SKM-1 (cell line): ENCODE data around the gene DMC1.

Experiments used
- DNase-seq: peaks from one replicate; lab custom pipeline; 2025; ENCODE audit not compliant: unreplicated experiment; lab: John Stamatoyannopoulos, UW

Gene DMC1

GRCh38 chr22:38503021-38503420 lies 67.0 kb downstream of the DMC1 start:
- DNase-seq: no peak

DNA sequence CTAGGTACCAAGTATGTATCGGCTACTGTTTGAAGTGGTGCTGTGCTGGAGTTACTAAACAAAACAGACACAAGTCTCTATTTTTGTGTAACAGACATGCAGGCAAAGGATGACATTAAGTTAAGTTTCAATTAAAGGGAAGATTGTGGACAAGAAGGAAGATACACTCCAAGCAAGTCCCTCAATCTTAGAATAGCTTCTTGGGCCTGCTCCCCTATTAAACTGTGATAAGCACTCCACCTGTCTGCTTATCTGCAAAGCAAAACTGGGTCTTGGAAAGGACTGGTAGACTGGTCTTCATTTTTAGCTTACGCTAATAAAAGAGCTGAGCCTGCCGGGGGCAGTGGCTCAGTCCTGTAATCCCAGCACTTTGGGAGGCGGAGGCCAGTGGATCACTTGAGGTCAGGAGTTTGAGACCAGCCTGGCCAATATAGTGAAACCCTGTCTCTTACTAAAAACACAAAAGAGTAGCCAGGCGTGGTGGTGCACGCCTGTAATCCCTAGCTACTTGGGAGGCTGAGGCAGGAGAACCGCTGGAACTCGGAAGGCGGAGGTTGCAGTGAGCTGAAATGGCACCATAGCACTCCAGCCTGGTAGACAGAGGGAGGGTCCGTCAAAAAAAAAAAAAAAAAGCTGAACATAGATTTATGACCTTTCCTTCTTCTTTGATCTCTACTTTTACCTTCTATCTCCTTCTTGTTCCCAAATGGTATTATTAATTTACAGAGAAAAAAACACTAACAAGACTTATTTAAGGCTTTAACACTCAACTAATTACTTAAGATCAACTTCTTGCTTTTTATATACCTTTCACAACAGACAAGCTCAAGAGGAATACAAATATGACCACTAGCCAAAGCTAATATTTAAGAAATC lies 67.9 kb downstream of the DMC1 start:
- DNase-seq: no peak

DNA sequence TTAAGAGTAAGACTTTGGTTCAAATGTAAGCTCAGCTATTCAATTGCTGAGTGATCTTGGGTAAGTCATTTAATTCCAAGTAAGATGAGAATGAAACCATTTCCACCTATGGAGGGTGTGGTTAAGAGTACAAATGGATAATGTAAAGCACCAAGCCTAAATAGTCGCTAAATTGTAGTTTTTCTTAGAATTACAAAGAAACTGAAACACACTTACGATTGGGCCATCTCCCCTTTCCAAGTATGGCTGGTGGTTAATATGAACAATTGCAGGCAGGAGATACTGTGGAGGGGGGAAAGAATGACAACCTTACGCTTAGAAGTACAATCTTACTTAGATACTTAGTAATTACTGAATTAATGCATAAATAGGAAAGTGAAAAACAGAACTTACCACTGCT lies 72.1 kb downstream of the DMC1 start:
- DNase-seq: no peak

GRCh38 chr22:38494939-38495338 lies 75.0 kb downstream of the DMC1 start:
- DNase-seq: no peak

DNA sequence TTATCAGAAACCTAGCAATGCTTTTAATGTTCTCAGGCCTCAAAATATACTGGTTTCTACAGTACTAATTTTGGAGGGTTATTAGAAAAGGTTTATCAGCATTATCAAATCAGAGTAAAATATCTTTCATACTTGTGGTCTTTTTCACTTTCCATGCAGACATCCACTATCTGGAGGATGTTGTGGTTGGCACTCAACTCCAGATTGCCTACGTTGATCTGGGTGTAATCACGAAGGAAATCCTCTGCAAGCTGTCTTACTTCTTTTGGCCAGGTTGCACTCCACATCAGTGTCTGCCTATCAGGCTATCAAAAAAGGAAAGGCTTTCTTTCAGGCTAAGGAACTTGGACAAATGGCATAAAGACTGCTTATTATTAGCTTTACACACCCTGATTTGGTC lies 75.5 kb downstream of the DMC1 start:
- DNase-seq: no peak

GRCh38 chr22:38491707-38492348 lies 78.2 kb downstream of the DMC1 start:
- no peak for DNase-seq

DNA sequence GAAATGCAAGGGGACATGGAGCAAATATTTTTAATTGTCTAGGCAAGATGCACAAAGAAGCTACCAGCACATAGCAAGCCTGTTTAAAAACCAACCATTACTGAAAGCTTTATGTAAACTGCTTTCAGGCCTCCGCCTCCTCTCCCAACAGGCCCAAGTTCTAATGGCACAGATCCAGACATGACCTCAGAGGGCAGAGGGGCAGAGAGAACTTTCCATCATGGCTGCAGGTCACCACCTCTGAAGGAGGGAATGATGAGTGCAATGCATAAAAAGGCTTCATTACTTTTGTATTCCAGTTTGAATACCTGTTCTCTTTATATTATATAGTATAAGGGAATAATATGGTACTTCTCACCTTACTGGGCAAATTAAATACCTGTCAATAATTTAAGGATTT lies 79.1 kb downstream of the DMC1 start:
- no peak for DNase-seq

DNA sequence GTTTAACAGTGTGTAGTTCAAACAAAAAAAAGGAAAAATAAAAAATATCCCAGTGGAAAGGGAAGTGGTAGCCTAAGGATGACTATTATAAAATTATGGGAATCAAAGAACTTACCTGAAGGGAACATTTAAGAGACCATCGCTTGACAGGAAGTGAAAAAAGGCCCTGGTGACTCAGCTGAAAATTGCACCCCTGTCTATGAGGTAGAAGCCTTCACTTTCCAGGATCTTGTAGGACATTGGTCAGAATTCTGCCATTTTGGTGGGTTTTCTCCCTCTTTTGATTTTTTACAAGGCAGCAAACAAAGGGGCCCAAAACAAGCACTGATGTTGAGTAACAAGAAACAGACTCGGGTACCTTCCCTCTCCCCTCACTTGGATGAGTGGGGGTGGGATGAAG lies 79.5 kb downstream of the DMC1 start:
- DNase-seq: no peak

- no peak for DNase-seq
Observed at GRCh38 chr22:38489561-38490145, 80.3 kb downstream of the DMC1 start.

GRCh38 chr22:38489142-38489541 lies 80.8 kb downstream of the DMC1 start:
- no peak for DNase-seq

DNA sequence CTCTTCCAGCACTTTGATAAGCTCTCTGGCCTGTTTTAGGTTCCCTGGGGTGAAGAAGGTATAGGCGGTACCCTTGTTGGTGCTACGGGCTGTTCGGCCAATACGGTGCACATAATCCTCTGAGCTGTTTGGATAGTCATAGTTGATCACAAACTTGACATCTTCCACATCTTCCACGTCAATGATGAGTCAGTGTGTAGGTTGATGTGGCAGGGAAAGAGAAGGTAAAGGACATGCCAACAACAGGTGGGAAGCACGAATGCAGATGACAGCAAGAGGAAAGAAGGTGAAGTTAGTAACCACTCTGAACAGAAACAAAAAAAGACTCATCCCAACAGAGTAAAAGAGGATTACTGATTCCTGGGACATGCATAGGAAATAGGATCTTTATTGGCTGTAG lies 82.0 kb downstream of the DMC1 start:
- DNase-seq: no peak

DNA sequence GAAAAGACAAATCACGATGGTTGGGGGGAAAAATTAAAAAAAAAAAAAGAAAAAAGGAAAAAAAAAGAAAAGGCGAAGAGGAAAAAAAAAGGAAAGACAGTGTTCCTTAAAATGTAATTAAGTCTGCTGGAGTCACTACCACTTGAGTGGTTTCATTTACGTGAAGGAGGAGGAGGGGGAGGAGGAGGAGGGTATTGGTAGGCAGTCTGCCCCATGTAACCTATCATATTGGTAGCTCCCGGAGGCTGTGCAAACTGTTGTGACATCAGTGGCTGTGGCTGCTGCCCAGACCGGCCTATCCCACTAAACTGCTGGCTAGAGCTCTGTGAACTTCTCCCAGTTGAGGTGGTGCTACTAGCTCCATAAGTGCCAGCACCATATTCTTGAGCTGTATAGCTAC lies 84.2 kb downstream of the DMC1 start:
- no peak for DNase-seq

GRCh38 chr22:38484244-38484643 lies 85.7 kb downstream of the DMC1 start:
- no peak for DNase-seq

DNA sequence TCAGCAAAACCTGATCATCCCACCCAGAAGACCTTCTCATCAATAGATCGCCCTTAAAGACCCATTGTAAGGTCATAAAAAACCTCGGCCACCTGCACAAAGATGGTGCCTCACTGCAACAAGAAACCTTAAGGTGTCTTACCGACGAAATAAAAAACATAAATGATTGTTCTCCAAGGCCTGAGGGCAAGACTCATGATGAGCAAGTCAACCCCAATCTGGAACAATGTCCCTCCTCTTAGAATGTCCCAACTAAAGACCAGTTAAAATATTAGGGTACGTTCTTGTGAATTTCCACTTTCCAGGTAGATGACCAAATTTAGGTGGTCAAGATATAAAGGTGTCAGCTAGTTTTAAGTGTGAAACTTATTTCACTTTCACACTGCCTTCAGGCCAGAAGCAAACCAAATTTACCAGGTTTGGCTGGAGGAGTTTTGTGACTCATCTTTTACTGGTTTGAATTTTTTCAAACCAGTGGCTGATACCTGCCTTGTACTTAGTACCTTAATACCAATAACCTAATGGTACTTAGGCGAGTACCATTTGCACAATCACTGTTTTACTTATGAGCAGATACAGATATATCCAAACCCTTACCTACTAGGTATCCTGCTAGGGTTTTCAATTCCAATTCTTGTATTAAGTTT lies 87.2 kb downstream of the DMC1 start:
- DNase-seq: no peak

DNA sequence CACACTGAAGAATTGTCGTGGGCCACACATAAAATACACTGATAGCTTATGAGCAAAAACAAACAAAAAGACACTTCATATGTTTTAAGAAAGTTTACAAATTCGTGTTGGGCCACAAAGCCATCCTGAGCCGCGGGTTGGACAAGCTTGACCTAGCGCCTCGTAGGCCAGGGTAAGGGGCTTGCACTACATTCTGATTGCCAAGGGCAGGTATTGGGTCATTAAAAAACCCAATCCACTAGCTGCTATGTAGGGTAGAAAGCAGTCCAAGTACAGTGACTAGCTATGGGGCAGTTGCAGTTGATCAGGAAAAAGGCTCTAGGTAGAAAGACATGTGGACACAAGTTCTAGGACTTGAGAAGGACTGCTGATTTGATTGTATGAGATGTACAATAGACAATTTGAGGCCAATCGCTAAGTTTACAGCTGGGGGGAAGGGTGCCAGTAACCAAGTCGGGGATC lies 88.1 kb downstream of the DMC1 start:
- no peak for DNase-seq

GRCh38 chr22:38481162-38481870 lies 88.7 kb downstream of the DMC1 start:
- DNase-seq: no peak

DNA sequence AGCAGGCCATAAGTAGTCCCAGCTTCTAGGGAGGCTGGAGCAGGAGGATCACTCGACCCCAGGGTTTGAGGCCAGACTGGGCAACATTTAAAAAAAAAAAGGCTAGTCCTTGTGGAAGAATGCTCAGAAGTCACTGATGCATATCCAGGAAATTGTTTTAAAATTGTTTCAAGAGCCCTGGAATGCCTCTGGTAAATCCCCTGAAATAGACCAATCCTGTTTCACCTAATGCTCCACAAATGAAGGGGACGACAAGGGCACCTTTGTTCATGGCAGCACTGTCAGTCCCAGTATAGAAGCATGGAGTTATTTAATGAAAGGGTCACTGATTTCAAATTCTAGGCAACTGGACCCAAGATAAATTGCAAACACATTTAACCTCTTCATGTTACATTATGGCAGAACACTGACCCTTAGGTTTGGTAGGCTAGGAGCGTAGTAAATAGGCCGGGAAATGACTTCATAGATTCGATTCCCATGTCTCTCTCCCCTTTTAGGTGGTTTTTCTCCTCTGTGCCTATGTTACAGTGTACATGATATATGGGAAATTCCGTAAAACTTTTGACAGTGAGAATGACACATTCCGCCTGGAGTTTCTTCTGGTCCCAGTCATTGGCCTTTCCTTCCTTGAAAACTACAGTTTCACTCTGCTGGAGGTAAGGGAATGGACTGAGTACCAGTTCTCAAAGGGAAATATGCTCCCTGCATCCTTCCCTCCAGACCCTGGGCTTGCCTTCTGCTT lies 90.7 kb downstream of the DMC1 start:
- DNase-seq: no peak

DNA sequence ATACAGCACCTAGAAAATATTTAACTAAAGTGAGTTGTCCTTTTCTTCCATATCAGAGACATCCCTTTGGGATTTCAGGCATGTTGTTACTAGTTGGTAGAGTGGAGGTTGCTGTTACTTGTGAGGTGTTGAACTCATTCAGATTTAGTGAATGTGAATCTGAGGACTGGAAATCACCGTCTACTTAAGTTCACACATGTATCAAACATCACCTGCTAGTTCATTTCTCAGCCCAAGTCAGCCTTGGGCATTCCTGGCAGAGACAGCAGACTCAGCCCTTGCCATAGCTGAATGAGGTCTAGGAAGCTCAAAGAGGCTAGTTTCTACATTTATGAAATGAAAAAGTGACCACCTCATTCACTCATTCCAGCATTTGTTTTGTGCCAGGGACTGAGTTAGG lies 92.4 kb downstream of the DMC1 start:
- no peak for DNase-seq

- no peak for DNase-seq
Observed at GRCh38 chr22:38474003-38474607, 95.9 kb downstream of the DMC1 start.

GRCh38 chr22:38471237-38471636 lies 98.7 kb downstream of the DMC1 start:
- no peak for DNase-seq
